Mammary epithelial cell (primary cell): Measurements from ENCODE around the gene TRMT44.

Source experiments
- CTCF ChIP-seq, 2 donors: IDR thresholded peaks in 1 of 2; conservative IDR thresholded peaks in 1 of 2; 2 replicates each; pipeline ENCODE4 v1.5.1; 2011 to 2012; ENCODE audit warnings: inconsistent platforms in 2 of 2, low read length in 2 of 2, mild to moderate bottlenecking in 2 of 2, control low read depth in 1 of 2, low read depth in 1 of 2; ENCODE audit not compliant: insufficient read depth in 1 of 2; ENCODE audit errors: extremely low read depth in 1 of 2
- EZH2 ChIP-seq: IDR thresholded peaks from 2 replicates; pipeline ENCODE4 v1.6.1; 2012; ENCODE audit warnings: low read length, inconsistent platforms, borderline replicate concordance

GRCh38 chr4:8506373-8507195, 66.0 kb downstream of the TRMT44 start:
- no peak for TF ChIP-seq CTCF (conservative IDR thresholded peaks at IDR 0.05 in 1 of 2, IDR thresholded peaks at IDR 0.05 in 1 of 2; ENCODE audit: extremely low read depth in 1 of 2, insufficient read depth in 1 of 2, low read depth in 1 of 2, low read length in 2 of 2)
- no peak for TF ChIP-seq EZH2
